PC-3 (cell line): Measurements from ENCODE around the gene B4GALT5. TPM values are rescaled to one million over a fixed set of nuclear protein-coding genes. Genes with fewer than 3 reads are reported as not detected.

Experiments
- ATAC-seq: fragments of 200-7000 bp; cut with Tn5 transposase; 2 replicates; pipeline ENCODE4 v1.9.1; 2020; ENCODE audit warnings: mild to moderate bottlenecking, moderate library complexity
- BruUV-seq: library from RNA; stranded (reverse); fragments of 400-500 nt; replicated peaks from 2 replicates; lab custom pipeline; 2021; lab: Mats Ljungman, UMichigan
- CTCF ChIA-PET: fragments of 300-600 bp; sonication (Branson Sonifier 250); formaldehyde crosslinking; loops from one replicate; lab custom pipeline; 2022; ENCODE audit warnings: antibody characterized with exemption; lab: Charles Lee
- POLR2A ChIA-PET: fragments of 300-600 bp; sonication (Branson Sonifier 250); formaldehyde crosslinking; loops from one replicate; lab custom pipeline; 2022; ENCODE audit warnings: antibody characterized with exemption; ENCODE audit not compliant: unreplicated experiment; lab: Charles Lee
- DNase-seq: peaks from one replicate; pipeline ENCODE4 v3.0.0-alpha.2; 2015
- H2AFZ ChIP-seq: fragments of 300-600 bp; sonication (generic); 2 replicates; pipeline ENCODE4 v1.6.0; 2016; ENCODE audit warnings: antibody characterized with exemption, low read length
- H3F3A ChIP-seq: fragments of 300-600 bp; sonication (generic); one replicate; pipeline ENCODE4 v1.6.0; 2017; ENCODE audit warnings: antibody characterized with exemption, low read length, control low read depth, mild to moderate bottlenecking; ENCODE audit not compliant: unreplicated experiment
- H3K27ac ChIP-seq: fragments of 300-600 bp; sonication (generic); 2 replicates; pipeline ENCODE4 v1.5.1; 2016; ENCODE audit warnings: mild to moderate bottlenecking, low read length
- H3K27me3 ChIP-seq: fragments of 300-600 bp; sonication (generic); 2 replicates; pipeline ENCODE4 v1.6.1; 2016; ENCODE audit warnings: low read length, mixed read lengths
- H3K36me3 ChIP-seq: fragments of 300-600 bp; sonication (generic); 2 replicates; pipeline ENCODE4 v1.6.1; 2016; ENCODE audit warnings: low read depth, mixed run types, low read length, mixed read lengths
- H3K4me1 ChIP-seq: fragments of 300-600 bp; sonication (generic); 2 replicates; pipeline ENCODE4 v1.5.1; 2016; ENCODE audit warnings: low read length; ENCODE audit not compliant: insufficient read depth
- H3K4me2 ChIP-seq: fragments of 300-600 bp; sonication (generic); 2 replicates; pipeline ENCODE4 v1.6.0; 2016; ENCODE audit warnings: low read length
- H3K4me3 ChIP-seq: fragments of 300-600 bp; sonication (generic); 2 replicates; pipeline ENCODE4 v1.5.1; 2016; ENCODE audit warnings: mild to moderate bottlenecking, low read length, mixed read lengths
- H3K79me2 ChIP-seq: fragments of 300-600 bp; sonication (generic); 2 replicates; pipeline ENCODE4 v1.6.1; 2017; ENCODE audit warnings: low read length, mixed read lengths
- H3K9ac ChIP-seq: fragments of 300-600 bp; sonication (generic); 2 replicates; pipeline ENCODE4 v1.6.0; 2016; ENCODE audit warnings: mild to moderate bottlenecking, low read length
- H3K9me2 ChIP-seq: fragments of 300-600 bp; sonication (generic); replicated peaks from 2 replicates; pipeline ENCODE4 v1.6.1; 2016; ENCODE audit warnings: mixed run types, low read length, mixed read lengths
- H3K9me3 ChIP-seq: fragments of 300-600 bp; sonication (generic); 2 replicates; pipeline ENCODE4 v1.6.1; 2016; ENCODE audit warnings: low read length, mixed read lengths
- H4K20me1 ChIP-seq: fragments of 300-600 bp; sonication (generic); 2 replicates; pipeline ENCODE4 v1.6.1; 2016; ENCODE audit warnings: low read length, mixed read lengths
- CTCF ChIP-seq: fragments of 300-600 bp; sonication (generic); conservative IDR thresholded peaks from 2 replicates; pipeline ENCODE4 v1.5.1; 2017; ENCODE audit warnings: antibody characterized with exemption, low read depth, mild to moderate bottlenecking, low read length
- EZH2 ChIP-seq: fragments of 300-600 bp; sonication (generic); IDR thresholded peaks from one replicate; pipeline ENCODE4 v1.6.1; 2017; ENCODE audit warnings: antibody characterized with exemption, mild to moderate bottlenecking, low read length; ENCODE audit not compliant: unreplicated experiment
- EZH2phosphoT487 ChIP-seq: fragments of 300-600 bp; sonication (generic); IDR thresholded peaks from 2 replicates; pipeline ENCODE4 v1.6.1; 2018; ENCODE audit warnings: mild to moderate bottlenecking, antibody characterized with exemption, low read length, borderline replicate concordance
- intact Hi-C: fragments of 100-400 bp; cut with micrococcal nuclease; formaldehyde crosslinking; loops from 2 replicates; pipeline ENCODE4 v1.9.0; 2023
- total RNA-seq: library from RNA; depleted of rRNA; stranded (reverse); fragments of >200 nt; gene quantifications from 2 replicates; pipeline ENCODE4 v1.2.3, GENCODE V29; 2014

Gene B4GALT5
- total RNA-seq, 1 experiment from 2014 or later = 18.1 TPM

- Histone ChIP-seq H2AFZ (no peak overlapping the region), H3K9me2 (no peaks in the 10 kb centered on the region), H3K4me3 (no peak overlapping the region), H3K4me2 (no peak overlapping the region), H3K9me3 (no peaks in the 10 kb centered on the region), H3K27me3 (no peaks in the 10 kb centered on the region), H3K79me2 (no peaks in the 10 kb centered on the region), H3K4me1 (peaks cover 20% of the 10 kb centered on the region), H3K36me3 (peaks cover 51% of the 10 kb centered on the region), H3K9ac (no peak overlapping the region), H3K27ac (0 out of 2 replicates have a peak overlapping the region, but pooled peaks have one; percentile 2), H4K20me1 (no peaks in the 10 kb centered on the region), H3F3A (no peaks in the 10 kb centered on the region)
- no peak for TF ChIP-seq EZH2
- no peak for TF ChIP-seq CTCF
- no peak for TF ChIP-seq EZH2phosphoT487
- ATAC-seq (peak; percentile 86), DNase-seq (peak; percentile 73)
- BruUV-seq = no TSS peak
- ChIA-PET POLR2A (interaction anchor here (0.6 kb wide), 1 partner anchor 169 kb away, joined by 3 read pairs; no protein-coding TSS in a partner anchor), CTCF (interaction anchor here (0.6 kb wide), 2 partner anchors 28 to 288 kb away, joined by 3 read pairs; no protein-coding TSS in a partner anchor)
- intact Hi-C loops = no loop called here
Observed at GRCh38 chr20:49647550-49647949, 66.1 kb downstream of the B4GALT5 start.

GRCh38 chr20:49646528-49646927, 67.2 kb downstream of the B4GALT5 start:
- H3K27me3 ChIP-seq = no peaks in the 10 kb centered on the region
- CTCF ChIA-PET = no interaction called here

More at GRCh38 chr20:49646528-49646927, 67.2 kb downstream of the B4GALT5 start:
- H3K79me2 ChIP-seq = no peaks in the 10 kb centered on the region
- intact Hi-C loops = no loop called here
- TF ChIP-seq EZH2phosphoT487 = no peak
- TF ChIP-seq CTCF = no peak
- no peak for TF ChIP-seq EZH2
- POLR2A ChIA-PET = interaction anchor here (0.7 kb wide), 1 partner anchor 34 kb away, joined by 4 read pairs; no protein-coding TSS in a partner anchor
- no peaks in the 10 kb centered on the region for H3F3A ChIP-seq
- no peak overlapping the region for H3K4me2 ChIP-seq
- no peak for DNase-seq
- H3K9me3 ChIP-seq = no peaks in the 10 kb centered on the region
- ATAC-seq = no peak
- peaks cover 55% of the 10 kb centered on the region for H3K36me3 ChIP-seq
- H3K4me3 ChIP-seq = no peak overlapping the region
- H3K9me2 ChIP-seq = no peaks in the 10 kb centered on the region
- no peaks in the 10 kb centered on the region for H4K20me1 ChIP-seq
- peaks cover 20% of the 10 kb centered on the region for H3K4me1 ChIP-seq
- H2AFZ ChIP-seq = no peak overlapping the region
- no peak overlapping the region for H3K27ac ChIP-seq
- BruUV-seq = no TSS peak
- H3K9ac ChIP-seq = no peak overlapping the region
